ENCODE measurements around the gene POFUT2. TPM values are rescaled to one million over a fixed set of nuclear protein-coding genes. Genes with fewer than 3 reads are reported as not detected.

The POFUT2 gene
- polyA plus RNA-seq, 2 of the 4 experiments (the other 2 are of a cell fraction), result 10.7 to 16.6 TPM

- Histone ChIP-seq H3K9me3 (no peaks in the 10 kb centered on the region; the same call in 2 of the 3 replicates), H3K4me1 (0 out of 3 replicates have a peak, but pooled peaks cover 4% of the 10 kb centered on the region), H3K27ac (no peak overlapping the region), H3K4me3 (no peak overlapping the region), H3K4me2 (no peak overlapping the region)
- CTCF ChIA-PET, result no interaction called here
- no peak for FAIRE-seq
- no peak for ATAC-seq
- 84% methylated on average over 14 of the region's 31 CpGs for WGBS (ENCODE audit: missing lambda C conversion rate)
- POLR2A ChIA-PET, result no interaction called here
- DNase-seq (ENCODE audit: low read depth in 1 of 2, low spot score in 1 of 2), result no peak
- TF ChIP-seq RCOR1 (IDR thresholded peaks at IDR 0.05; ENCODE audit: low read depth, low read length) (no peak), HOXB5 (CRISPR knock-in tag; IDR thresholded peaks at IDR 0.05) (no peak), EP300 (IDR thresholded peaks at IDR 0.05) (no peak), GATA3 (IDR thresholded peaks at IDR 0.05; ENCODE audit: borderline replicate concordance) (no peak), NFE2L2 (conservative IDR thresholded peaks at IDR 0.05; ENCODE audit: low read length) (no peak), BHLHE40 (IDR thresholded peaks at IDR 0.05; ENCODE audit: low read depth, low read length) (no peak), ESRRA (IDR thresholded peaks at IDR 0.05; ENCODE audit: borderline replicate concordance, low read length) (no peak), RAD21 (conservative IDR thresholded peaks at IDR 0.05 in 1 of 2, IDR thresholded peaks at IDR 0.05 in 1 of 2) (no peak), FOXS1 (CRISPR knock-in tag; IDR thresholded peaks at IDR 0.05) (no peak), JUN (IDR thresholded peaks at IDR 0.05) (no peak)
Measured at GRCh38 chr21:45256021-45256911, 31.4 kb downstream of the POFUT2 start.

GRCh38 chr21:45255381-45256020 is 32.2 kb downstream of the POFUT2 start:
- H3K27ac ChIP-seq, result no peak overlapping the region
- ATAC-seq (no peak), FAIRE-seq (no peak), DNase-seq (ENCODE audit: low read depth in 1 of 2, low spot score in 1 of 2) (no peak)
- H3K4me3 ChIP-seq, result no peak overlapping the region
- no peaks in the 10 kb centered on the region; the same call in 2 of the 3 replicates for H3K9me3 ChIP-seq
- H3K4me1 ChIP-seq, result 0 out of 3 replicates have a peak, but pooled peaks cover 4% of the 10 kb centered on the region
- H3K4me2 ChIP-seq, result 0 out of 3 replicates have a peak overlapping the region, but pooled peaks have one; percentile 8
- TF ChIP-seq CEBPB (IDR thresholded peaks at IDR 0.05) (no peak), USF2 (IDR thresholded peaks at IDR 0.05) (peak; percentile 83)
- CTCF ChIA-PET, result no interaction called here
- WGBS (ENCODE audit: missing lambda C conversion rate), result 36% methylated on average over 2 of the region's 22 CpGs
- POLR2A ChIA-PET, result no interaction called here

GRCh38 chr21:45254460-45254930 is 33.2 kb downstream of the POFUT2 start:
- no peak for ATAC-seq
- CTCF ChIA-PET, result no interaction called here
- H3K9me3 ChIP-seq, result no peaks in the 10 kb centered on the region; the same call in 2 of the 3 replicates
- DNase-seq (ENCODE audit: low read depth in 1 of 2, low spot score in 1 of 2), result no peak
- POLR2A ChIA-PET, result no interaction called here
- no peak overlapping the region for H3K27ac ChIP-seq
- no peak for FAIRE-seq
- H3K4me1 ChIP-seq, result 0 out of 3 replicates have a peak, but pooled peaks cover 4% of the 10 kb centered on the region
- H3K4me2 ChIP-seq, result no peak overlapping the region
- TF ChIP-seq JUN (IDR thresholded peaks at IDR 0.05) (no peak), TFCP2L1 (CRISPR knock-in tag; IDR thresholded peaks at IDR 0.05) (no peak), ZSCAN20 (CRISPR knock-in tag; IDR thresholded peaks at IDR 0.05) (no peak), NR3C1 (IDR thresholded peaks at IDR 0.05) (no peak), FOXS1 (CRISPR knock-in tag; IDR thresholded peaks at IDR 0.05) (no peak), POLR2AphosphoS2 (conservative IDR thresholded peaks at IDR 0.05; ENCODE audit: low read length) (no peak), KDM1A (IDR thresholded peaks at IDR 0.05; ENCODE audit: low read depth) (no peak), CBX2 (IDR thresholded peaks at IDR 0.05; ENCODE audit: borderline replicate concordance, low read depth) (no peak), SMC3 (IDR thresholded peaks at IDR 0.05) (no peak), PBX3 (IDR thresholded peaks at IDR 0.05) (no peak), USF2 (IDR thresholded peaks at IDR 0.05) (no peak), EHMT2 (IDR thresholded peaks at IDR 0.05; ENCODE audit: low read depth) (no peak), MAX (IDR thresholded peaks at IDR 0.05) (no peak), E2F6 (IDR thresholded peaks at IDR 0.05; ENCODE audit: borderline replicate concordance, low read depth) (no peak), NFE2L2 (conservative IDR thresholded peaks at IDR 0.05; ENCODE audit: low read length) (no peak), RAD21 (conservative IDR thresholded peaks at IDR 0.05 in 1 of 2, IDR thresholded peaks at IDR 0.05 in 1 of 2) (no peak)
- 81% methylated on average over 17 of the region's 17 CpGs for WGBS (ENCODE audit: missing lambda C conversion rate)
- no peak overlapping the region for H3K4me3 ChIP-seq
